HCT116 (cell line): ENCODE measurements around the gene GLMN. TPM values are rescaled to one million over a fixed set of nuclear protein-coding genes. Genes with fewer than 3 reads are reported as not detected.

Source experiments
- ATAC-seq: fragments of 200-7000 bp; cut with Tn5 transposase; 2 replicates; pipeline ENCODE4 v1.9.1; 2020; ENCODE audit warnings: mild to moderate bottlenecking, moderate library complexity
- BruUV-seq: library from RNA; stranded (reverse); fragments of 400-500 nt; replicated peaks from 2 replicates; lab custom pipeline; 2021; lab: Mats Ljungman, UMichigan
- CTCF ChIA-PET: fragments of 300-600 bp; sonication (Branson Sonifier 250); formaldehyde crosslinking; loops from one replicate; lab custom pipeline; 2021; ENCODE audit warnings: antibody characterized with exemption; lab: Charles Lee
- POLR2A ChIA-PET: fragments of 300-600, 350-600 bp; sonication (Branson Sonifier 250); formaldehyde crosslinking; loops from one replicate; lab custom pipeline; 2021; ENCODE audit warnings: antibody characterized with exemption; lab: Charles Lee
- RAD21 ChIA-PET, 2 experiments: fragments of 300-600 bp; sonication (Branson Sonifier 250); formaldehyde crosslinking; loops; one replicate each; lab custom pipeline; 2023; ENCODE audit warnings: low total read pairs in 2 of 2; ENCODE audit not compliant: uncharacterized antibody in 2 of 2, unreplicated experiment in 2 of 2, low non-redundant PET in 1 of 2; lab: Charles Lee
- DNase-seq: peaks from one replicate; pipeline ENCODE4 v3.0.0-alpha.2; 2010; ENCODE audit warnings: low read depth, low spot score
- H2AFZ ChIP-seq: fragments of 200-600 bp; shearing (Covaris generic), sonication (generic); 2 replicates; pipeline ENCODE4 v1.6.1; 2017; ENCODE audit warnings: low read depth, mixed run types, mixed read lengths, antibody characterized with exemption, low read length; ENCODE audit not compliant: poor library complexity, severe bottlenecking
- H3K27ac ChIP-seq: 2 replicates; pipeline ENCODE4 v1.5.1; 2012; ENCODE audit warnings: low read depth, low read length
- H3K27me3 ChIP-seq: fragments of 200-600 bp; sonication (generic); 2 replicates; pipeline ENCODE4 v1.6.1; 2016; ENCODE audit warnings: mixed run types, low read length, mixed read lengths; ENCODE audit not compliant: insufficient read depth
- H3K36me3 ChIP-seq, 2 experiments: fragments of 200-500 bp in 1 of 2; fragments of 200-600 bp in 1 of 2; sonication (Bioruptor generic) in 1 of 2; sonication (generic) in 1 of 2; 2 replicates each; pipeline versions ENCODE4 v1.5.1 to v1.6.1; 2014 to 2016; ENCODE audit warnings: low read length in 2 of 2, inconsistent platforms in 1 of 2, mixed read lengths in 1 of 2, mixed run types in 1 of 2; ENCODE audit not compliant: insufficient read depth in 2 of 2, control insufficient read depth in 1 of 2
- H3K4me1 ChIP-seq, 2 experiments: fragments of 200-600 bp in 1 of 2; sonication (generic) in 1 of 2; 2 replicates each; pipeline versions ENCODE4 v1.5.1 to v1.6.1; 2012 to 2017; ENCODE audit warnings: low read length in 2 of 2, inconsistent platforms in 1 of 2, mild to moderate bottlenecking in 1 of 2, mixed read lengths in 1 of 2, mixed run types in 1 of 2, moderate library complexity in 1 of 2; ENCODE audit not compliant: insufficient read depth in 2 of 2, control insufficient read depth in 1 of 2
- H3K4me2 ChIP-seq: fragments of 200-600 bp; sonication (generic); 2 replicates; pipeline ENCODE4 v1.6.1; 2017; ENCODE audit warnings: mixed run types, low read length, mixed read lengths
- H3K4me3 ChIP-seq, 2 experiments: fragments of 200-600 bp in 1 of 2; sonication (generic) in 1 of 2; replicated peaks in 1 of 2; 2 replicates each; pipeline ENCODE4 v1.5.1; 2011 to 2016; ENCODE audit warnings: low read length in 2 of 2, control low read depth in 1 of 2, low read depth in 1 of 2, mild to moderate bottlenecking in 1 of 2, mixed read lengths in 1 of 2, mixed run types in 1 of 2
- H3K79me2 ChIP-seq: fragments of 200-600 bp; sonication (generic); 2 replicates; pipeline ENCODE4 v1.6.1; 2017; ENCODE audit warnings: mild to moderate bottlenecking, mixed run types, low read length, moderate library complexity, mixed read lengths; ENCODE audit not compliant: insufficient read depth
- H3K9ac ChIP-seq: fragments of 200-600 bp; sonication (generic); 2 replicates; pipeline ENCODE4 v1.6.1; 2016; ENCODE audit warnings: low read length, mixed read lengths
- H3K9me2 ChIP-seq: fragments of 200-600 bp; sonication (generic), shearing (Covaris generic); 2 replicates; pipeline ENCODE4 v1.6.1; 2017; ENCODE audit warnings: mixed run types, mild to moderate bottlenecking, moderate library complexity; ENCODE audit not compliant: insufficient read depth
- H3K9me3 ChIP-seq, 2 experiments: fragments of 200-500 bp in 1 of 2; fragments of 200-600 bp in 1 of 2; sonication (Bioruptor generic) in 1 of 2; sonication (generic) in 1 of 2; 2 replicates each; pipeline ENCODE4 v1.6.1; 2014 to 2017; ENCODE audit warnings: low read length in 2 of 2, mixed read lengths in 2 of 2, inconsistent platforms in 1 of 2, low read depth in 1 of 2, mild to moderate bottlenecking in 1 of 2, mixed run types in 1 of 2, moderate library complexity in 1 of 2; ENCODE audit not compliant: control insufficient read depth in 1 of 2, insufficient read depth in 1 of 2
- H4K20me1 ChIP-seq: fragments of 200-600 bp; sonication (generic), shearing (Covaris generic); 2 replicates; pipeline ENCODE4 v1.6.1; 2017; ENCODE audit warnings: mixed run types, mild to moderate bottlenecking, moderate library complexity; ENCODE audit not compliant: insufficient read depth
- CEBPB ChIP-seq: IDR thresholded peaks from 2 replicates; pipeline ENCODE4 v1.6.1; 2012; ENCODE audit warnings: low read depth
- EGR1 ChIP-seq: IDR thresholded peaks from 2 replicates; pipeline ENCODE4 v1.6.1; 2012; ENCODE audit warnings: low read depth
- EZH2 ChIP-seq: fragments of 200-600 bp; sonication (generic); IDR thresholded peaks from 2 replicates; pipeline ENCODE4 v1.6.1; 2017; ENCODE audit warnings: antibody characterized with exemption, mixed run types
- FOSL1 ChIP-seq: IDR thresholded peaks from 2 replicates; pipeline ENCODE4 v1.6.1; 2012; ENCODE audit warnings: low read depth
- POLR2A ChIP-seq: IDR thresholded peaks from 2 replicates; pipeline ENCODE4 v1.7.0; 2011; ENCODE audit warnings: borderline replicate concordance; ENCODE audit not compliant: insufficient read depth, insufficient read length; ENCODE audit errors: extremely low read depth
- POLR2AphosphoS5 ChIP-seq: IDR thresholded peaks from 2 replicates; pipeline ENCODE4 v1.6.1; 2011; ENCODE audit warnings: mild to moderate bottlenecking, low read depth, low read length, moderate library complexity
- RAD21 ChIP-seq: IDR thresholded peaks from 2 replicates; pipeline ENCODE4 v1.6.1; 2012; ENCODE audit warnings: low read depth, mild to moderate bottlenecking
- REST ChIP-seq: IDR thresholded peaks from 2 replicates; pipeline ENCODE4 v1.6.1; 2012; ENCODE audit warnings: low read depth
- SP1 ChIP-seq: IDR thresholded peaks from 2 replicates; pipeline ENCODE4 v1.6.1; 2012; ENCODE audit warnings: low read depth
- SRF ChIP-seq: IDR thresholded peaks from 2 replicates; pipeline ENCODE4 v1.6.1; 2012; ENCODE audit warnings: low read depth
- TCF7L2 ChIP-seq: IDR thresholded peaks from 2 replicates; pipeline ENCODE4 v1.7.0; 2011; ENCODE audit warnings: borderline replicate concordance, inconsistent platforms; ENCODE audit not compliant: insufficient read depth, insufficient read length; ENCODE audit errors: extremely low read depth
- ZBTB33 ChIP-seq: IDR thresholded peaks from 2 replicates; pipeline ENCODE4 v1.6.1; 2011; ENCODE audit warnings: mild to moderate bottlenecking, low read length, moderate library complexity; ENCODE audit not compliant: insufficient replicate concordance; ENCODE audit errors: extremely low read depth
- ZFX ChIP-seq: fragments of 450-650 bp; IDR thresholded peaks from 2 replicates; pipeline ENCODE4 v1.6.1; 2017
- ZNF274 ChIP-seq: fragments of 200-500 bp; sonication (Bioruptor generic); IDR thresholded peaks from 2 replicates; pipeline ENCODE4 v1.6.1; 2014; ENCODE audit warnings: mild to moderate bottlenecking, low read depth, low read length, inconsistent platforms
- intact Hi-C: fragments of 100-400 bp; cut with micrococcal nuclease; formaldehyde crosslinking; loops from 2 replicates; pipeline ENCODE4 v1.10.0; 2022
- total RNA-seq: library from RNA; stranded (reverse); gene quantifications from one replicate; pipeline ENCODE4 v1.2.1, GENCODE V29; 2021; ENCODE audit not compliant: unreplicated experiment
- TF ChIP-seq, protein P1 (sequence below): IDR thresholded peaks from 2 replicates; pipeline ENCODE4 v1.6.1; 2012

Gene GLMN
- total RNA-seq, 1 experiment from 2014 or later: 10.9 TPM

- intact Hi-C loops: no loop called here
- CTCF ChIA-PET: no interaction called here
- POLR2A ChIA-PET: no interaction called here
- Histone ChIP-seq H3K4me3 (no peak overlapping the region), H3K9me3 (no peaks in the 10 kb centered on the region), H2AFZ (no peak overlapping the region), H3K79me2 (no peaks in the 10 kb centered on the region), H3K4me2 (no peak overlapping the region), H3K27me3 (no peaks in the 10 kb centered on the region), H3K36me3 (peaks cover 7 to 33% of the 10 kb centered on the region in 2 experiments; a peak in 3 of 4 replicates), H4K20me1 (no peaks in the 10 kb centered on the region), H3K9me2 (no peaks in the 10 kb centered on the region), H3K27ac (no peak overlapping the region), H3K9ac (no peak overlapping the region), H3K4me1 (no peaks in the 10 kb centered on the region)
- TF ChIP-seq, protein P1, sequence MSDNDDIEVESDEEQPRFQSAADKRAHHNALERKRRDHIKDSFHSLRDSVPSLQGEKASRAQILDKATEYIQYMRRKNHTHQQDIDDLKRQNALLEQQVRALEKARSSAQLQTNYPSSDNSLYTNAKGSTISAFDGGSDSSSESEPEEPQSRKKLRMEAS: no peak
- no peak for TF ChIP-seq POLR2AphosphoS5
- TF ChIP-seq FOSL1: no peak
- TF ChIP-seq REST: no peak
- no peak for TF ChIP-seq TCF7L2
- no peak for TF ChIP-seq ZBTB33
- TF ChIP-seq EGR1: no peak
- no peak for TF ChIP-seq ZFX
- no peak for TF ChIP-seq CEBPB
- no peak for TF ChIP-seq SRF
- no peak for TF ChIP-seq POLR2A
- no peak for TF ChIP-seq EZH2
- no peak for TF ChIP-seq RAD21
- TF ChIP-seq ZNF274: no peak
- no peak for TF ChIP-seq SP1
- ATAC-seq: no peak
- DNase-seq: no peak
- no TSS peak for BruUV-seq
- RAD21 ChIA-PET: no interaction called here
These were observed 25.0 kb upstream of the GLMN start for GRCh38 chr1:92323473-92324453.
